Right lobe of liver (tissue), 4 donors: Measurements from ENCODE around the gene PTPRR.

Source experiments
- POLR2A ChIP-seq: fragments of 450-650 bp; IDR thresholded peaks from one replicate; pipeline ENCODE4 v1.6.1; 2017; ENCODE audit warnings: antibody characterized with exemption, mild to moderate bottlenecking
- TF ChIP-seq, protein P1 (sequence below), 4 donors: fragments of 200-600 bp in 3 of 4; fragments of 450-650 bp in 1 of 4; IDR thresholded peaks; one replicate each; pipeline versions ENCODE4 v1.5.1 to v1.8.0; 2016 to 2022; ENCODE audit warnings: antibody characterized with exemption in 4 of 4, mild to moderate bottlenecking in 2 of 4
- donor health status: DM: no; HTN: no; CAD: no.
- donor health status: DM: no; HTN: no; CAD: no.
- donor health status: DM: no; HTN: yes; CAD: no.

DNA sequence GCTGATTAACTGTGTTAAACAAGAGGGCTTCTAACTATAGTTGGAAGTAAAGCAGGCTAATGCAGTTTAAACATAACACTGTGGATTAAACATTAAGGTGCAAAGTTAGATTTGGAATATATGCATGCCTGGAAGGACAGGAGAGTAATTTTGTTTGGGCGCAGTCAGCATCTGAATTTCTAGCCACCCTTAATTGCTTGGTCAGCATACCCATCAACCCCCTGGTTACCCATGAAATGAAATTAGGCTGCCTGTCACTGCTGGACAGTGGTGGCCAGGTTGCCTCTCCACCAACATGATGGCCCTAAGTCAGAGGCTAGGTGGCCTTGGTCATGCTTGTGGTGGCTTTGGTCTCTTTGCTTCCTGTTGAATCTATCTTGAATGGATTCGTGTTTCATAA, 253.3 kb downstream of the PTPRR start:
- TF ChIP-seq, protein P1, sequence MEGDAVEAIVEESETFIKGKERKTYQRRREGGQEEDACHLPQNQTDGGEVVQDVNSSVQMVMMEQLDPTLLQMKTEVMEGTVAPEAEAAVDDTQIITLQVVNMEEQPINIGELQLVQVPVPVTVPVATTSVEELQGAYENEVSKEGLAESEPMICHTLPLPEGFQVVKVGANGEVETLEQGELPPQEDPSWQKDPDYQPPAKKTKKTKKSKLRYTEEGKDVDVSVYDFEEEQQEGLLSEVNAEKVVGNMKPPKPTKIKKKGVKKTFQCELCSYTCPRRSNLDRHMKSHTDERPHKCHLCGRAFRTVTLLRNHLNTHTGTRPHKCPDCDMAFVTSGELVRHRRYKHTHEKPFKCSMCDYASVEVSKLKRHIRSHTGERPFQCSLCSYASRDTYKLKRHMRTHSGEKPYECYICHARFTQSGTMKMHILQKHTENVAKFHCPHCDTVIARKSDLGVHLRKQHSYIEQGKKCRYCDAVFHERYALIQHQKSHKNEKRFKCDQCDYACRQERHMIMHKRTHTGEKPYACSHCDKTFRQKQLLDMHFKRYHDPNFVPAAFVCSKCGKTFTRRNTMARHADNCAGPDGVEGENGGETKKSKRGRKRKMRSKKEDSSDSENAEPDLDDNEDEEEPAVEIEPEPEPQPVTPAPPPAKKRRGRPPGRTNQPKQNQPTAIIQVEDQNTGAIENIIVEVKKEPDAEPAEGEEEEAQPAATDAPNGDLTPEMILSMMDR (IDR thresholded peaks at IDR 0.05), result no peak
- no peak for TF ChIP-seq POLR2A
